Fibroblast of lung (primary cell): ENCODE data around the gene FMNL2.

Experiments
- CTCF ChIP-seq, 2 donors: IDR thresholded peaks in 1 of 2; conservative IDR thresholded peaks in 1 of 2; 1 replicate in 1 of 2; 2 replicates in 1 of 2; pipeline ENCODE4 v1.5.1; 2011 to 2012; ENCODE audit warnings: low read length in 2 of 2, control low read depth in 1 of 2, inconsistent platforms in 1 of 2, low read depth in 1 of 2, mild to moderate bottlenecking in 1 of 2
- EZH2 ChIP-seq: IDR thresholded peaks from 2 replicates; pipeline ENCODE4 v1.5.1; 2012; ENCODE audit warnings: low read length, control low read depth, mild to moderate bottlenecking; ENCODE audit errors: missing control alignments

- no peak for TF ChIP-seq CTCF (conservative IDR thresholded peaks at IDR 0.05 in 1 of 2, IDR thresholded peaks at IDR 0.05 in 1 of 2; ENCODE audit: low read depth in 1 of 2, low read length in 2 of 2)
- TF ChIP-seq EZH2, result no peak
These were observed 322.1 kb downstream of the FMNL2 start for GRCh38 chr2:152657043-152657442.
